Transverse colon (tissue), 4 donors: ENCODE measurements around the gene FANCI. TPM values are rescaled to one million over a fixed set of nuclear protein-coding genes. Genes with fewer than 3 reads are reported as not detected.
A peak's percentile ranks its signal among the peaks of the same experiment; 100 is the strongest.

ENCODE experiments used
- DNase-seq: peaks from one replicate; pipeline ENCODE4 v3.0.0-alpha.2; 2019
- H3K27ac ChIP-seq, 4 donors: fragments of 200-600 bp; sonication (generic); 2 replicates each; pipeline ENCODE4 v1.5.1; 2016 to 2018; ENCODE audit warnings: inconsistent platforms in 4 of 4
- H3K27me3 ChIP-seq: fragments of 200-600 bp; sonication (generic); 2 replicates; pipeline ENCODE4 v1.5.1; 2017; ENCODE audit warnings: inconsistent platforms
- H3K36me3 ChIP-seq, 4 donors: fragments of 200-600 bp; sonication (generic); 2 replicates each; pipeline ENCODE4 v1.5.1; 2017 to 2019; ENCODE audit warnings: inconsistent platforms in 4 of 4
- H3K4me1 ChIP-seq, 4 donors: fragments of 200-600 bp; sonication (generic); 2 replicates each; pipeline ENCODE4 v1.5.1; 2017 to 2020; ENCODE audit warnings: inconsistent platforms in 4 of 4
- H3K4me3 ChIP-seq, 4 donors: fragments of 200-600 bp; sonication (generic); 1 replicate in 1 of 4; 2 replicates in 3 of 4; pipeline versions ENCODE4 v1.5.1 to v1.6.1; 2017 to 2019; ENCODE audit warnings: inconsistent platforms in 4 of 4
- H3K9me3 ChIP-seq, 2 donors: fragments of 200-600 bp; sonication (generic); 2 replicates each; pipeline ENCODE4 v1.5.1; 2017 to 2019; ENCODE audit warnings: inconsistent platforms in 2 of 2
- CTCF ChIP-seq, 5 experiments: fragments of 200-600 bp in 3 of 5; fragments of 450-650 bp in 2 of 5; sonication (generic) in 3 of 5; IDR thresholded peaks; 1 replicate in 2 of 5; 2 replicates in 3 of 5; pipeline ENCODE4 v1.5.1; 2016 to 2017; ENCODE audit warnings: antibody characterized with exemption in 5 of 5, inconsistent platforms in 3 of 5, mild to moderate bottlenecking in 2 of 5, moderate library complexity in 1 of 5
- EP300 ChIP-seq: sonication (generic); formaldehyde crosslinking; IDR thresholded peaks from one replicate; pipeline ENCODE4 v1.6.1; 2017; ENCODE audit warnings: antibody characterized with exemption, low read depth
- POLR2A ChIP-seq: fragments of 450-650 bp; IDR thresholded peaks from one replicate; pipeline ENCODE4 v1.6.1; 2016; ENCODE audit warnings: antibody characterized with exemption, mild to moderate bottlenecking, moderate library complexity
- POLR2AphosphoS5 ChIP-seq, 3 donors: sonication (generic); formaldehyde crosslinking; IDR thresholded peaks; one replicate each; pipeline ENCODE4 v1.6.1; 2016; ENCODE audit warnings: antibody characterized with exemption in 3 of 3
- WGBS, 2 donors: methylation state at CpG; one replicate each; pipeline ENCODE4 v1.1.5; 2018; ENCODE audit warnings: low coverage in 1 of 2; 5-methylcytosine and 5-hydroxymethylcytosine counted together
- in situ Hi-C, 4 donors: fragments of 200-750 bp; cut with MboI; loops; one replicate each; pipeline versions ENCODE4 v1.15.0 to v1.15.1; 2017; ENCODE audit warnings: low sequenced_read_pairs in 3 of 4, low pct_ligation_motif_present in 1 of 4, low pct_unique_long_range_greater_than_20kb in 1 of 4
- intact Hi-C: fragments of 100-400 bp; cut with DNase I; formaldehyde crosslinking; loops from one replicate; pipeline ENCODE4 v1.15.1; 2023; ENCODE audit warnings: low total_unique reads
- total RNA-seq, 4 donors: library from RNA; depleted of rRNA; stranded (reverse); fragments of >200 nt; gene quantifications; one replicate each; pipeline ENCODE4 v1.1.0, GENCODE V29; 2016

FANCI gene
- total RNA-seq, 4 donors from 2014 or later = 3.7 to 10.3 (median 4.5) TPM

GRCh38 chr15:89199746-89200145 lies 44.0 kb upstream of the FANCI start:
- no peak overlapping the region for H3K4me3 ChIP-seq
- peaks cover 5 to 15% (median 11%) of the 10 kb centered on the region in 4 donors for H3K4me1 ChIP-seq
- 29 to 73% methylated on average over 2 to 6 of the region's 6 CpGs for WGBS, 2 donors
- DNase-seq = no peak
- H3K27me3 ChIP-seq = no peaks in the 10 kb centered on the region
- H3K36me3 ChIP-seq = peaks cover 0 to 9% (median 1%) of the 10 kb centered on the region in 4 donors
- in situ Hi-C loops = loop anchor here in 3 of 4 donors (25.0 kb wide), 3 partner anchors 137 to 287 kb away; partner anchors contain the start of gene MFGE8 (in 1 of the 3)
- H3K9me3 ChIP-seq = no peaks in the 10 kb centered on the region
- intact Hi-C loops = no loop called here
- TF ChIP-seq EP300 (no peak), CTCF (IDR thresholded peaks at IDR 0.05) (no peak), POLR2AphosphoS5 (IDR thresholded peaks at IDR 0.05) (no peak), POLR2A (no peak)
- H3K27ac ChIP-seq = peak overlapping the region in 3 of 4 donors; percentile 22 to 38 (median 26)

GRCh38 chr15:89200182-89200581 lies 43.6 kb upstream of the FANCI start:
- in situ Hi-C loops (loop anchor here in 1 of 4 donors (25.0 kb wide), 1 partner anchor 237 kb away; no protein-coding TSS in a partner anchor), intact Hi-C loops (no loop called here)
- H3K4me1 ChIP-seq = peaks cover 5 to 15% (median 11%) of the 10 kb centered on the region in 4 donors

GRCh38 chr15:89201465-89202005 lies 42.2 kb upstream of the FANCI start:
- no peak for DNase-seq
- TF ChIP-seq POLR2A = no peak
- no peak for TF ChIP-seq CTCF (IDR thresholded peaks at IDR 0.05)
- no peak for TF ChIP-seq EP300
- no peak for TF ChIP-seq POLR2AphosphoS5 (IDR thresholded peaks at IDR 0.05)
- no peaks in the 10 kb centered on the region for H3K36me3 ChIP-seq
- intact Hi-C loops (no loop called here), in situ Hi-C loops (loop anchor here in 1 of 4 donors (25.0 kb wide), 1 partner anchor 236 kb away; no protein-coding TSS in a partner anchor)
- no peak overlapping the region for H3K4me3 ChIP-seq
- no peak overlapping the region for H3K27ac ChIP-seq
- H3K27me3 ChIP-seq = no peaks in the 10 kb centered on the region
- 73 to 92% methylated on average over 5 to 20 of the region's 20 CpGs for WGBS, 2 donors
- no peaks in the 10 kb centered on the region for H3K9me3 ChIP-seq
- H3K4me1 ChIP-seq = peaks cover 5 to 12% (median 10%) of the 10 kb centered on the region in 4 donors

More at GRCh38 chr15:89200182-89200581, 43.6 kb upstream of the FANCI start:
- no peak for DNase-seq
- Histone ChIP-seq H3K27me3 (no peaks in the 10 kb centered on the region), H3K27ac (no peak overlapping the region), H3K9me3 (no peaks in the 10 kb centered on the region), H3K4me3 (no peak overlapping the region), H3K36me3 (peaks cover 0 to 6% (median 0%) of the 10 kb centered on the region in 4 donors)
- 96 to 100% methylated on average over 3 to 12 of the region's 12 CpGs for WGBS, 2 donors
- TF ChIP-seq CTCF (IDR thresholded peaks at IDR 0.05) (no peak), POLR2AphosphoS5 (IDR thresholded peaks at IDR 0.05) (no peak), POLR2A (no peak), EP300 (no peak)

GRCh38 chr15:89203705-89204273 lies 40.0 kb upstream of the FANCI start:
- TF ChIP-seq POLR2AphosphoS5 (IDR thresholded peaks at IDR 0.05) (no peak), CTCF (IDR thresholded peaks at IDR 0.05) (no peak), POLR2A (no peak), EP300 (no peak)
- Histone ChIP-seq H3K36me3 (no peaks in the 10 kb centered on the region), H3K4me1 (peaks cover 0 to 22% (median 6%) of the 10 kb centered on the region in 4 donors), H3K4me3 (no peak overlapping the region), H3K27ac (no peak overlapping the region), H3K9me3 (no peaks in the 10 kb centered on the region), H3K27me3 (no peaks in the 10 kb centered on the region)
- in situ Hi-C loops = loop anchor here in 1 of 4 donors (25.0 kb wide), 1 partner anchor 234 kb away; no protein-coding TSS in a partner anchor
- no peak for DNase-seq
- WGBS, 2 donors = 33 to 35% methylated on average over 2 of the region's 2 CpGs
- intact Hi-C loops = no loop called here
